A549 (cell line): Measurements from ENCODE around the gene TPGS1.

Experiments
- CHD2 ChIP-seq: fragments of 150-350 bp; IDR thresholded peaks from 2 replicates; pipeline ENCODE4 v1.6.1; 2014; ENCODE audit warnings: low read length; ENCODE audit not compliant: partially characterized antibody
- CTCF ChIP-seq: fragments of >200 bp; sonication (Bioruptor Twin); formaldehyde crosslinking; IDR thresholded peaks from 3 replicates; pipeline ENCODE4 v1.5.1; 2016
- ELK1 ChIP-seq: fragments of 150-350 bp; IDR thresholded peaks from 2 replicates; pipeline ENCODE4 v1.6.1; 2014; ENCODE audit warnings: low read depth, mild to moderate bottlenecking, low read length
- EP300 ChIP-seq, 2 experiments: fragments of >200 bp; sonication (Bioruptor Twin); formaldehyde crosslinking; IDR thresholded peaks; 2 replicates in 1 of 2; 3 replicates in 1 of 2; pipeline ENCODE4 v1.6.1; 2016 to 2017
- HDAC2 ChIP-seq: fragments of 200-600 bp; sonication (generic); IDR thresholded peaks from 2 replicates; pipeline ENCODE4 v1.6.1; 2016
- HOXA7 ChIP-seq: fragments of 250-450 bp; sonication (Bioruptor Pico); IDR thresholded peaks from 2 replicates; pipeline ENCODE4 v1.5.0; 2020; ENCODE audit warnings: mild to moderate bottlenecking, moderate library complexity
- JUN ChIP-seq, 2 experiments: fragments of >200 bp; sonication (Bioruptor Twin); formaldehyde crosslinking; IDR thresholded peaks; 2 replicates in 1 of 2; 3 replicates in 1 of 2; pipeline ENCODE4 v1.6.1; 2016 to 2017
- POLR2A ChIP-seq: IDR thresholded peaks from 2 replicates; pipeline ENCODE4 v1.6.1; 2012; ENCODE audit warnings: mild to moderate bottlenecking, low read length
- RAD21 ChIP-seq, 2 experiments: fragments of >200 bp in 1 of 2; sonication (Bioruptor Twin) in 1 of 2; formaldehyde crosslinking in 1 of 2; IDR thresholded peaks in 1 of 2; conservative IDR thresholded peaks in 1 of 2; 2 replicates in 1 of 2; 3 replicates in 1 of 2; pipeline ENCODE4 v1.6.1; 2012 to 2018; ENCODE audit warnings: inconsistent platforms in 1 of 2
- REST ChIP-seq: fragments of 200-600 bp; sonication (generic); IDR thresholded peaks from 2 replicates; pipeline ENCODE4 v1.6.1; 2016; ENCODE audit warnings: antibody characterized with exemption, mild to moderate bottlenecking, moderate library complexity
- RNF2 ChIP-seq: fragments of 200-600 bp; sonication (generic); IDR thresholded peaks from 2 replicates; pipeline ENCODE4 v1.6.1; 2016; ENCODE audit warnings: low read depth, mild to moderate bottlenecking, antibody characterized with exemption, moderate library complexity, borderline replicate concordance
- SMC3 ChIP-seq: fragments of >200 bp; sonication (Bioruptor Twin); formaldehyde crosslinking; IDR thresholded peaks from 3 replicates; pipeline ENCODE4 v1.6.1; 2018; ENCODE audit warnings: inconsistent platforms
- TFCP2L1 ChIP-seq: fragments of 250-450 bp; sonication (Bioruptor Pico); IDR thresholded peaks from 2 replicates; pipeline ENCODE4 v1.5.0; 2021; ENCODE audit warnings: mild to moderate bottlenecking
- USF2 ChIP-seq: fragments of 450-650 bp; IDR thresholded peaks from 2 replicates; pipeline ENCODE4 v1.6.1; 2014; ENCODE audit warnings: antibody characterized with exemption

GRCh38 chr19:555474-555808 lies 48.1 kb downstream of the TPGS1 start:
- TF ChIP-seq CTCF (no peak), REST (no peak), JUN (IDR thresholded peaks at IDR 0.05) (no peak), USF2 (no peak), POLR2A (no peak), CHD2 (no peak), RAD21 (conservative IDR thresholded peaks at IDR 0.05 in 1 of 2, IDR thresholded peaks at IDR 0.05 in 1 of 2) (no peak), ELK1 (no peak), RNF2 (no peak), TFCP2L1 (CRISPR knock-in tag) (no peak), EP300 (IDR thresholded peaks at IDR 0.05) (no peak), HOXA7 (CRISPR knock-in tag) (no peak), SMC3 (no peak), HDAC2 (no peak)
